Measurements from ENCODE around the gene GPR25. TPM values are rescaled to one million over a fixed set of nuclear protein-coding genes. Genes with fewer than 3 reads are reported as not detected.

Gene GPR25
- total RNA-seq, 1 experiment from 2014 or later = not detected

DNA sequence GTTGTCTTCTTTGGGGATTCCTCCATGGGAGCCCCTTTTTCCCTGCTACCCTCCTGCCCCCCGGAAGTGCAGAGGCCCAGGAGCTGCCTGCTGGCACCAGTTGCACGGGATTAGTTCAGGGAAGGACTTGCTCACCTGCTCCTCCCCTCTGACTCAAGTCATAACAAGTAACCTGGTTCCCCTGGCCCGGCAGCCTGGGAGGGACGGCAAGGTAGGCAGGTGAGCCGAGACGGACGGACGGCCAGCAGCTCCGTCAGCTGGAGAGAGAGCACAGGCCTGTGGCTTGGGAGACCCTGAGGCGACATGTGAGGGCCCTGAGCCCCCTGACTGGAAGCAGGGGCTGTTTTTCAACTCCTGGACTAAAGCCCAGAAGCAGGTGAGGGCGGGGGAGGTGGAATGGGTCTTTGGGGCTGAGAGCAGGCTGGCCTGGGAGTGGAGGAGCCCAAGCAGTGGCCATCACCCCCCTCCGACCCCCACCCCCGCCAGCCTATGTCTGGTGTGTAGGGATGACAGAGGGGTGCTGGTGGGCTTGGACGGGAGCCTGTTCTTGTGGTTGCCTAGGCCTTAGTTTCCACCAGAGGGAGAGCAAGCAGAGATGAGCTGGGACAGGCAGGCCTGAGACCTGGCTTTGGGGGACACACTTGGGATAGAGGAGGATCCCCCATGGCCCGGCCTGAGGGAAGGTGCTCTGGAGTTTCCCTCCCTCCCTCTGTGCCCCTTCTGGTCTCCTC is 22.1 kb downstream of the GPR25 start, which contains the start of gene INAVA:
Gene INAVA, plus strand, starts transcription at position 189 of the 731 bp plus-strand sequence. CDS start 3,501 bp downstream, outside the sequence.
- DNase-seq (ENCODE audit: low spot score) = no peak

DNA sequence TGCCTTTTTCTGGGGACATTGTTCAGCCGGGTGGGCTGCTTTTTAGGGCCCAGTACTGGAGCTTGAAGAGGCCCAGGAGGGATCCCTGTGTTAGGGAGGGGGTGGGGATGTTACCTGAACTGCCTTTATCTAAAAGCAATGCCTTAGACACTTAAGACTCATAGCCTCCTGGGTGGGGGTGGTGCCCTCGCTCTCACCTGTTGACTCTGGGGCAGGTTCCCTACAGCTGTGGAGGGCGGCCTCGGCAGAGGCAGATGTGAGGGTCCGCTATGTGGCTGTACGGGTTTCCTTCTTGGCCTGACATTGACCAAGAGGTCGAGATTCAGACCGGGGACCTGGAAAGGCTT is 22.6 kb downstream of the GPR25 start:
- no peak for DNase-seq (ENCODE audit: low spot score)

DNA sequence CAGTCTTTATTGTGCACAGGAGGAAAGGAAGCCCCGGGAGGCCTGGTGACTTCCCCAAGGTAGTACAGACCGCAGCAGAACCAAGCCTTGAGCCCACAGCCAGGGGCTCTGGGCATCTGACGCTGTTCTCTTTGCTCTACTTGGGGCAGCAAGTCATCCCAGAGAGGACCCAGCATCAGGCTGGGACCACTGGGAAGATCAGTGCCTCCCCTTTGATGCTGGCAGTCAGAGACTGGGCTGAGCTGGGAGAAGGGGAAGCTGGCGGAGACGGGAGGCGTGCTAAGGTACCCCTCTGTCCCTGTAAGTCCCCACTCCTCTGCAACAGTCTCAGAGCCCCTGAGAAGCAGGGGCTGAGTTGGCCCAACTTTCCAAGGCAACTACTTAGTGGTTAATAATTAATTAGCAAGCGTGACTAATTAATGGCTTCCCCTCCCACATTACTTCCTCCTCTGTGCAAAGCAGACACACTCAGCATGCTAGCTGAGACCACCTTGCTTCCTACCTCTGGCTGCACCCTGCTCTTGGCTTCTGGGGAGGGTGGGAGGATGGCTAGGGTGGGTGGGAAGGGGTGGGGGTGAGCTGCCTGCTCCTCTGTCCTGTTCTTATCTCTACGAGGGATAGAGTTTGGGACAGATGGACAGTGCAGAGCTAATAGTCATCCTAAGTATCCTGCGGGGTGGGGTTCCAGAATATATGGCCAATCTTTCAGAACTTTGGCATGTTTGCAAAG is 23.2 kb downstream of the GPR25 start:
- no peak for DNase-seq (ENCODE audit: low spot score)

DNA sequence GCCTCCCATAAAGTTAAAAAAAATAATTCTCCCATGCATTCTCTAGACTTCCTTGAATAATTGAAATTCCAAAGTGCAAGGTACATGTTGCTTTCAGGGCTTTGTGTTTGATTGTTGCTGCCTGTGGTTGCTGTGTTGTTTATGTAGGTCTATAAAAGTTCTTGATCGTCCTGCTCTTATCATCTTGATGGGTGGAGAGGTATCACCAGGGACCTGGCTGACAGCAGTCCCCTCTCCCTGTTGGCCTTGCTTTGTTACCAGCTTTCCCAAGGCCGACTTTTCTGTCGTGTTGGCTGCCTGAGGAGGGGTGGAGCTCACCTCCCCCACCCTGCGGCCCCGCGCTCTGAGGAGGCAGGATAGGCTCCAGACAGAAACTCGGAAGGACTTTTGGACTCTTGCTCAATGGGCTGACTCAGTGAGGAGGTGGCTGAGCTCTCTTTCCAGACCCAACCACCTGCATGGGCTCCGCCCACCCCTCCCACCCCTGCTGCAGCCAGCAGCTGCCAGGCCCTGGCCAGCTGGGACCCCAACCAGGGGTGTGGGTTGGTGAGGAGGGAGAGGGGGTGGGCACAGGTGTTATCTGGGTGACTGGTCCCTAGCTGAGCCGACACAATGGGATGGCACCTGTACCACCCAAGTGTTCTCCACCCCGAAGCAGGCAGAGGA is 23.9 kb downstream of the GPR25 start:
- DNase-seq (ENCODE audit: low spot score) = peak; percentile 59

DNA sequence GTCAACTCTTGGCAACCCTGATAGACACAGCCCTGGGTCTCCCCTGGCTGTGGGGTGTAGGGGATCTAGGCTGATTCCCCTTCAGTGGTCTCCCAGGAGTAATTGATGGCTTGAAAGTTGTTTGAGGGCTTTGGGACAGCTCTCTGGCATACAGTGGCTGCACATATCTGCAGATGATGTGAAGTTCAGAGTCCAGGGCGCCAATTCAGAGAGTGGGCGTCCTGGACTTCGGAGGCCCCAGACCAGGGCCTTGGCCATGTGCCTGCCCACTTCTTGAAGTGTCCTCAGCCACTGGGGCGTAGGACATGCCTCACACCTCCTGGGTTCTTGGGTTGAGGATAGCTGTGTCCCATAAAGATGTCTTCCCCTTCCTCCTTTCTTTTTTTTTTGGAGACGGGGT is 24.5 kb downstream of the GPR25 start:
- DNase-seq (ENCODE audit: low spot score) = no peak

DNA sequence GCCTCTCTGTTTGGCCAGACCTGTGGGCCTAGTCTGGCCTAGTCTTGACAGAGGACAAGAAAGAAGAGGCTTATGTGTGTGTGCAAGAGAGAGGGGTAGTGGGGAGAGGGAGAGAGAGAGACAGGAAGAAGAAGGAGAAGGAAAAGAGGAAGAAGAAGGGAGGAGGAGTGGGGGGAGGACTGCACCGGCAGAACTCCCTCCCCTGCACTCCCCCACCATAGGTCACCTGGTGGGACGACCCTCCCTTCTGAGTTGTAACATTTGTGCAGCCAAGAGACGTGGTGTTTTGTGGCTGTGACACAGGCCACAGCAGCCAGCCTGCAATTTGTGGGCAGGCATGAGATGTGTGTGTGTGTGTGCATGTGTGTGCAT is 26.2 kb downstream of the GPR25 start:
- DNase-seq (ENCODE audit: low spot score) = no peak

DNA sequence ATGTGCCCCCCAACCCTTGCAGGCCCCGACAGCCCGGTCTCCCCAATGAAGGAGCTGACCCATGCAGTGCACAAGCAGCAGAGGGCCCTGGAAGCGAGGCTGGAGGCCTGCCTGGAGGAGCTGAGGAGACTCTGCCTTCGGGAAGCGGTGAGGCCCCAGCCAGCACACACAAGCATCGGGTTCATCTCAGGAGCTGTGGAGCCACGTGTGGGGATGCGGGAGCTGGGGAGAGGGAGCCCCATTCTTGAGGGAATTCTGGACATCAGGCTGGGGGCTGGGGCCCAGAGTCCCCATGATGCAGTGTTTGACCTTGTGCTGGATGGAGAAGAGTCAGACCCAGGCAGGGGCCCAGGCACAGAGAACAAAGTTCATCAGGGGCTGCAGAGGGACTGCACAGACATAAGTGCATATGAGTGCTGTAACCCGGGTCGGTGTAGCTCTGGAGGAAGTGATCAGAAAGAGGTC is 26.7 kb downstream of the GPR25 start:
- DNase-seq (ENCODE audit: low spot score) = no peak

DNA sequence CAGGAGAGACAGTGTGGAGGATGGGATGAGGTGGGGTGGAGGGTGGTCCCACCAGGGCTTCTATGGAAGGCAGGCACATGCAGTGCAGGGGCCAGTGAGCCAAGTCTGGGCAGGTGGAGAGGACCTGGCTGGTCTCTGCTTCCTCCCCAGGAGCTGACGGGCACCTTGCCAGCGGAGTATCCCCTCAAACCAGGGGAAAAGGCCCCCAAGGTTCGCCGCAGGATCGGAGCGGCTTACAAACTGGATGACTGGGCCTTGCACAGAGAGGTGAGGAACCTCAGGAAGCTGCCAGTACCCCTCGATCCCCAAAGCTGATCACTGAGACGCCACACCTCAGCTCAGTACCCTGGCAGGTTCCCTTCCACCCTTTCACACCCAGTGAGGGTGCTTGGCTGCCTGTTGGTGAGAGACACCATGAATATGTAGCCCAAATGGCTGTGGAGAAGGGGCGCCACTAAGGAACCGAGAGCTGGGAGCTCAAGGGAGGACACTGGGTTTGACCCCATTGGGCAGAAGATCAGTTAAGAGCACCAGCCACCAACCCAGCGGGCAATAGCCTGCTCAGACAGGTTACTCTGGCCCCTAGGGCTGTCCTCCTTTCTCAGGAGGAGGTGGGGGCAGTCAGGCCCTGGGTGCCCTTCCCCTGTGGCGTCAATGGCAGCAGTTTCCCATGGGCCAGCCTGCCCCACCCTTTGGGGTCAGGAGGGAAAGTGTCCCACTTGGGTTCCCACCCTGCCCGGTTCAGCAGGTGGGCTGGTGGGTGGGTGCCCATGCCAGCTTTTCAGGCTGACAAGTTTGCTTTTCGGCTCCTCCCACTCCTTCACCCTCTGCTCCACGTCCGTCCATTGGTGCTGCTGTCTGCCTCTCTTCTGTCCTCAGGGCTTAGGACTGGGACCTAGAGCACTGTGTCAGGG is 27.4 kb downstream of the GPR25 start:
- no peak for DNase-seq (ENCODE audit: low spot score)

DNA sequence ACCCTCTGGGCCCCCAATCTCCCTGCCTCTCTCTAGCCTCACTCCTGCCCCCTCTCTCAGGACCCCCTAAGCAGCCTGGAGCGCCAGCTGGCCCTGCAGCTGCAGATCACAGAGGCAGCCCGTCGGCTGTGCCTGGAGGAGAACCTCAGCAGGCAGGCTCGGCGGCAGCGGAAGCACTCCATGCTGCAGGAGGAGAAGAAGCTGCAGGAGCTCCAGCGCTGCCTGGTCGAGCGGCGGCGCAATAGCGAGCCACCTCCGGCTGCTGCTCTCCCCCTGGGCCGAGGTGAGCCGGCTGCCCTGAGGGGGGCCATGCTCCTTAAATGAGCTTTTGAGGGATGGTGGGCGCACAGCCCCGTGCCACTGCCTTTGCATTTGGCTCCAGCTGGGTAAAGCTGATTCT is 28.1 kb downstream of the GPR25 start:
- DNase-seq (ENCODE audit: low spot score) = no peak

DNA sequence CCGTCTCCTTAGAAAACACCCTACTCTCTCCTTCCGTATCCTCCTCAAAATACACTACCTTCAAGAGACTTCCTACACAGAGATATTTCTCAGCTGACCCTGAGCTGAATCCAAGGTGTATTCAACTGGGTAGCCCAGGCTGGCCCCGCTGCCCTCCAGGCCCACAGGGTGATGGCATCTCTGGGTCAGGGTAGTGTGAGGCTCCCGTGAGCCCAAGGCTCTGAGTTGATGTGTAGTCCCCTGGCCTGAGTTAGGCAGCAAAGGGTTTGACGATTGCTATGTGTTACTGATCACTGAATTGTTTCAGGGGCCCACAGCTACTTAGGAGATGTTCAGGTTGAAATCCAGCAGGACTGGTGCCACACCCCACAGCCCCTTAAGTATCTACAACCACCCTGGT is 28.6 kb downstream of the GPR25 start:
- DNase-seq (ENCODE audit: low spot score) = no peak

DNA sequence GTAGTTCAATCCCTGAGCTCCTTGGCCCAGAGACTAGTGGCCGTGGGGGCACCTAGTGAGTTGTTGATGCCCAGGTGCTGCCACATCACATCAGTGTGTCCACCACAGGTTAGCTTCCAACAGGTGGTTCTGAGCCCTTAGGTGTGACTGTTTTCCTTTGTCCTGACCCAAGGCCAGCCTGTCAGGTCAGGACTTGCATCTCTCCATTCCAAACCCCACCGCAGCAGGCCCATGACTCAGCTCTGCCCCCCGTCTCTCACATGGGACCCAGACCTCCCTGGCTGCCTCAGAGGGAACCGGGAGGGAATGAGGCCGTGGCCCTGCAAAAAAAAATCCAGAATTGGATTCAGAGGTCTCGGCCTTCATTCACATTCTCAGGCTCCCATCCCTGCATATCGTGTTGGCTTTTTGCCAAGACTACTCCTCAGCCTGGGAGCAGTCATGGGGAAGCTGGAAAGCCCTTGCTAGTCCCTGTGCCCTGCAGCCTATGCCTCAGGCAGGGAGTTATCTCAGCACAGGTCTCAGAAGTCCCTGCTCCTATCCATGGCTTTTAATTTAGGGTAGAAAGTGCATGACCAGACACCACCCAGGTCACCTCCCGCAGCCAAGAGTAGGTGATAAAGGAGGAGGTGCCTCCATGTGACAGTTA is 29.1 kb downstream of the GPR25 start:
- DNase-seq (ENCODE audit: low spot score) = no peak

DNA sequence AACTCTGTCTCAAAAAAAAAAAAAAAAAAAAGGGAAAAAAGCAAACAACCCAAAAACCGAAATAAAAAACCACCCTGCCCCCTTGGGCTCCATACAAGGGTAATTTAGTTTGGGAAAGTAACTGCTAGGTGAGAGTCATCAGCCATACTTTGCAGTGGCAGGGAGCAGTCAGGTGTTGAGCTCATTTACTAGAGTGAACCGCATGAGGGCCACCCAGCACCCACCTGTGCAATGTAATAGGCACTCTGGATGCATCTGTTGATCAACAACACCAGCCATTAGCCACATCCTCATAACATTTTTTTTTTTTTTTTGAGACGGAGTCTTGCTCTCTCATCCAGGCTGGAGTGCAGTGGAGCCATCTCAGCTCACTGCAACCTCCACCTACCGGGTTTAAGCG is 31.0 kb downstream of the GPR25 start:
- DNase-seq (ENCODE audit: low spot score) = no peak

DNA sequence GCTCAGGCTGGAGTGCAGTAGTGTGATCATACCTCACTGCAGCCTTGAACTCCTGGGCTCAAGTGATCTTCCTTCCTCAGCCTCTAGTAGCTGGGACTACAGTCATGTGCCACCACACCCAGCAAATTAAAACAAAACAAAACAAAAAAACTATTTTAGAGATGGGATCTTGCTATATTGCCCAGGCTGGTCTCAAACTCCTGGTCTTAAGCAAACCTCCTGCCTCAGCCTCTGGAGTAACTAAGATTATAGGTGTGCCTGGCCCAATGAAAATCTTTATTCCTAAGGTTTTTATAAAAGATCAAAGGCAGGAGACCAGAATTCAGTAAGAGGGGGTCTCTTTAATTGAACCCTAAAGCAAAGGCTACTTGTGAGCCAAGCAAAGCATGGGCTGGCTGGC is 32.0 kb downstream of the GPR25 start:
- DNase-seq (ENCODE audit: low spot score) = no peak

DNA sequence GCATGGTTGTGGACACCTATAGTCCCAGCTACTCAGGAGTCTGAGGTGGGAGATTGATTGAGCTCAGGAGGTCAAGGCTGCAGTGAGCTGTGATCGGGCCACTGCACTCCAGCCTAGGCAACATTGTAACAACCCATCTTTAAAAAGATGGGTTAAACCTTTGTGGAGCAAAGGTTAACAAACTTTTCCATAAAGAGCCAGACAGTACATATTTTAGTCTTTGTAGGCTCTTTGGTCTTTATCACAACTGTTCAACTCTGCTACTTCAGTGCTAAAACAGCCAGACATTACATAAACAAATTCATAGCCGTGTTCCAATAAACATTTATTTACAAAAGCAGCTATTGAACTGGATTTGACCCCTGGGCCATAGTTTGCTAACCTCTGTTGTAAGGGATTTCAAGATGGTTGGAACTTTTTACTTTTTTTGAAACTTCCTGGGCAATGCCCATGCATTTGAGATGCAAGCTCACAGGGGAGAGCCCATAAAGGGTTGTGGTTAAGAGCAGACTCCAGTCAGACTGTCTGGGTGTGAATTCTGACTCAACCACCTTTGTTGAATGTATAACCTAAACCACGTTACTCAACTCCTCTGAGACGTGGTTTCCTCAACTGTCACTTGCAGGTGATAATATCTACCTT is 32.8 kb downstream of the GPR25 start:
- peak; percentile 58 for DNase-seq (ENCODE audit: low spot score)

DNA sequence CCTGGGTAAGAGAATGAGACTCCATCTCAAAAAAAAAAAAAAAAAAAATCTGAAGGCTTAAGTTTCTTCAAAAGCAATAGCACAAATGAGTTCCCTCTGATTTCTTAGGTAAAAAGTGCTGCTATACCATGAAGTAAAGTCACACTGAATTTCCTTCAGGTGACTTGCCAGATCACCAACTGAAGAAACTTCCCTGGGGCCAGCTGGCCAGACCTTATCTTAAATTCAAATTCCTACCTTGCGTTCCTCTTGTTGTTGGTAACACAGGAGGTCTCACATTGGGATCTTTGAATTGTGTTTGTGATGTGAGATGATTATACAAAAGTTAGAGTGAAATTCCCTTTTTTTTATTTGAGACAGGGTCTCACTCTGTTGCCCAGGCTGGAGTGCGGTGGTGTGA is 33.7 kb downstream of the GPR25 start:
- DNase-seq (ENCODE audit: low spot score) = no peak

DNA sequence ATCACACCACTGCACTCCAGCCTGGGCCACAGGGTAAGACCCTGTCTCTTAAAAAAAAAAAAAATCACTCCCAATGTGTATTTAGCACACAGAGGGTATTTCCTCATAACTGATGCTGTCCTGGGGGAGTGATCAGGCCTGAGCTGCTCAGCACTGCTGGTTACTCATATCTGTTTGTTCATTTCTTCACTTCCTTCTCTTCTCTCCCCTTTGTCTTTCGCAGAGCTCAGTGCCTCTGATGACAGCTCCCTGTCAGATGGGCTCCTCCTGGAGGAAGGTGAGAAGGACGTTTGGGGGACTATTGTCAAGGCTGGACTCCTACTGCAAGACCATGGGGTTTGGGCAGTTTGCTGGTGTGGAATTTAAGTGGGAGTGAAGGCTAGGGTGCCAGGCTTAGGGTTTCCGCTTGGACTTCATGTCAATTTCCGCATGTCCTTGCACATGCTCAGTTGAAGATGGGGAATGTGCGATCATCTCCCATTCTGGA is 34.9 kb downstream of the GPR25 start:
- no peak for DNase-seq (ENCODE audit: low spot score)

DNA sequence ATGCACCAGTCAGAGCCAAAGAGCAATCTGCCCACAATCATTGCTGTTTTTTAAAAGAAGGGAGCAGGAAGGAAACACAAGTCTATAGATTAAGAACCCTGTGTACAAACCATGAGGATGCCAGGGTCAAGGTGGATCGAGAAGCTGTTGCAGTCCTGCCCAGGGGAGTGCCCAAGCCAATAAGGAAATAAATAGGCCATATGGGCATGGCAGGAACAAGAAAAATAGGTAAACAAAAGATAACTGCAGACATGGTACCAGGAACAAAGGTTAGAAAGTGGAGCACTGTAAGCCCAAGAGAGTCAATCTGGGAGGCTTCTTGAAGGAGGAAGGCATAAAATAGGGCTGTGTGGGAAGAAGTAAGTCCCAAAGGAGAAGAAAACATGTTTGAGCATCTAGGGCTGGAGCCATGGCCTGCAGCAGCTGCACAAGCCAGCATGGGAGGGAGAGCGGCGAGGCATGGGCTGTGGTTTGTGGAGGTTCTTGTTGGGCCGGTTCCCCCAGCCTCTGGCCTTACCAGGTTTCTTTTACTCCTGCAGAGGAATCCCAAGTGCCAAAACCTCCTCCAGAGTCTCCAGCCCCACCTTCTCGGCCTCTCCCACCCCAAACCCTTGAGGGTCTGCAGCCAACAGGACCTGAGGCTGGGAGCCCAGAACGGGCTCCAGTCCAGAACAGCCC is 35.5 kb downstream of the GPR25 start:
- no peak for DNase-seq (ENCODE audit: low spot score)

DNA sequence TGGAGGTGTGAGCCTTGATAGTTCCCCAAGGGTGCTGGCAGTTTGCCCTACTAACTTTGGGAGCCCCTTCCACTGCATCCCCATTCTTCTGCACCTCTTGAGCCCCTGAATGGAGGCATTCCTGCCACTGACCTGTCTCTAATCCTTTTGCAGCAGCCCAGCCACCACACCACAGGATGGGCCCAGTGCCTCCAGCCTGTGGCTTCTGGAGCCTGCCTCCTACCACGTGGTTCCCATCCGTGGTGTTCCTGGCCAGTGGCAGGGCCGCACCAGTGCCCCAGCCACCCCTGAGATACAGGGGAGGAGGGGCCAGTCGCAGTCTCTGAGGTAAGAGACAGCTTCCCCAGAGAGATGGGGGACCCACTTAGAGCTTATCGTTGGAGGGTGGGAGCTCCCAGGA is 36.3 kb downstream of the GPR25 start:
- no peak for DNase-seq (ENCODE audit: low spot score)

DNA sequence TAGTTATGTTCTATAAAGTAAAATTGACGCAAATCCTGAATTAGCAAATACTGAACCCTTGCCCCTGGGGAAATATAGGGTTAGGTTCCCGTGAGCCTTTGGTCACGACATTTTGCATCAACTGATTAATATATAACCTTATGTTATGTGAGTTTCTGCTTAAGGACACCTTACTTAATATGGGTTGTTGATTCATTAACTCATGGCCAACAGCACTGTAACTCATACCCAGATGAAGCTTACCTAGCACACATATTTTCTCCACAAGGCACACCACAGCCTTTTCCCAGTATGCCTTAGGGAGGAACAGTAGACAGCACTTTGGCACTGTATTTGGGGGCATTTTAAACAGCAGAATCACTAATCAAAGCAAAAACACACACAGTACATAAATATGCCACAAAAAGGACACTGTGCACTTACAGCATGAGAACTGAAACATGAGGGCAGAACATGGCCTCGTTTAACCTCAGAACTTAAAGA is 37.0 kb downstream of the GPR25 start:
- DNase-seq (ENCODE audit: low spot score) = no peak

DNA sequence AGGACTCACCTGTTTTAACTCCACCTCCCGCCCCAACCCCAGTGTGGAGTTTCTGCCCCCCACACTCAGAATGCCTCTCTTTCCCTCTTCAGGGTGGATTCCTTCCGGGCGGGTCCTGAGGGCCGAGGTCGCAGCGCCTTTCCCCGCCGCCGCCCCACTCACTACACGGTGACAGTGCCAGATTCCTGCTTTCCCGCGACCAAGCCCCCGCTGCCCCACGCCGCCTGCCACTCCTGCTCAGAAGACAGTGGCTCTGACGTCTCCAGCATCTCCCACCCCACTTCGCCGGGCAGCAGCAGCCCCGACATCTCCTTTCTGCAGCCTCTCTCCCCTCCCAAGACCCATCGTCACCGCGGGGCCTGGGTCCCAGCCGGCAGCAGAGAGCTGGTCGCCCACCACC is 38.6 kb downstream of the GPR25 start:
- DNase-seq (ENCODE audit: low spot score) = no peak

Measured in H4 (cell line).